Astrocyte of the cerebellum (primary cell): ENCODE data around the gene SLC38A10.

Source experiments
- DNase-seq: peaks from one replicate; pipeline ENCODE4 v3.0.0-alpha.2; 2011; ENCODE audit warnings: low read depth
- H3K4me3 ChIP-seq: 2 replicates; pipeline ENCODE4 v1.5.1; 2011; ENCODE audit warnings: mild to moderate bottlenecking, low read depth, low read length, moderate library complexity
- CTCF ChIP-seq: IDR thresholded peaks from 2 replicates; pipeline ENCODE4 v1.5.1; 2012; ENCODE audit warnings: low read length, low read depth, moderate library complexity, mild to moderate bottlenecking; ENCODE audit errors: missing control alignments
- in situ Hi-C: cut with HindIII; loops from 2 replicates; pipeline ENCODE4 v1.10.0; 2017; ENCODE audit warnings: low sequenced_read_pairs

Gene SLC38A10

GRCh38 chr17:81306898-81307510, 11.9 kb upstream of the SLC38A10 start:
- in situ Hi-C loops: no loop called here
- TF ChIP-seq CTCF: no peak
- no peak overlapping the region for H3K4me3 ChIP-seq
- no peak for DNase-seq

- TF ChIP-seq CTCF: no peak
- DNase-seq: no peak
- in situ Hi-C loops: no loop called here
- no peak overlapping the region for H3K4me3 ChIP-seq
Measured at GRCh38 chr17:81306491-81306890, 11.4 kb upstream of the SLC38A10 start.

- H3K4me3 ChIP-seq: no peak overlapping the region
- no peak for DNase-seq
- in situ Hi-C loops: no loop called here
- TF ChIP-seq CTCF: no peak
Measured at GRCh38 chr17:81305051-81305630, 10.0 kb upstream of the SLC38A10 start.

GRCh38 chr17:81304196-81305015, 9.3 kb upstream of the SLC38A10 start:
- H3K4me3 ChIP-seq: no peak overlapping the region
- in situ Hi-C loops: no loop called here
- no peak for TF ChIP-seq CTCF
- no peak for DNase-seq

- in situ Hi-C loops: no loop called here
- no peak for DNase-seq
- H3K4me3 ChIP-seq: no peak overlapping the region
- TF ChIP-seq CTCF: no peak
Measured at GRCh38 chr17:81303385-81303784, 8.3 kb upstream of the SLC38A10 start.

GRCh38 chr17:81302861-81303333, 7.8 kb upstream of the SLC38A10 start:
- in situ Hi-C loops: no loop called here
- no peak for DNase-seq
- H3K4me3 ChIP-seq: no peak overlapping the region
- TF ChIP-seq CTCF: no peak
